ENCODE data around the gene TPD52L1.

TPD52L1 gene

DNA sequence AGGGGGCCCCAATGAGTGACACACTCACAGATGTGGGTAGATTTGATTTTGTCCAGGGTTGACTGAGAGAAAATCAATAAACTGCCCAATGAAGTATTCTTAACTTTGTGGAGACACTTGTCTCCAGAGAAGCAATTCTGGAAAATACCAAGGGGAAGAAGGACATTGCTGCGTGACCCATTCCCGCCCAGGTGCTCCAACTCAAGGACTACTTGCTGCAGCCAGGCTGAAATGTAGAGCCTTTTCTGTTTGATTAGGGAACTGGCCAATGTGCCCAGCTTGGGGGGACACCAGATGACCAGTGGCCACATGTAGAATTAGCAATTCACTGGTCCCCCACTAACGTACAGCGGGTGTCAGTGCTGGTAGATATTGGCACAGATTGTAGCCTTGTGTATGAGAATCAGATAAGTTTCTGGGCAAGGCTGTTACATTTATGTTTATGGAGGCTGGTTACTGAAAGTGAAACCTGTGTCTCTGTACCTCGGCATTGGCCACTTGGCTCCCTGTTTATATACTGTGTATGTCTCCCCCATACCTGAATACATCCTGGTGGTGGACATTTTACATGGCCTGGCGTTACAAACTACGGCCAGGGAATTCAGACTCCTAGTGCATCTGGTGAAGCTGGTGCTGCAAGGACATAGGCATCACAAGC is 115.9 kb downstream of the TPD52L1 start:
- Histone ChIP-seq H3K14ac (ENCODE audit: low read length in 2 of 2) (no peak overlapping the region), H2AFZ (ENCODE audit: low read depth, low read length) (no peak overlapping the region), H2AK5ac (ENCODE audit: low read length, severe bottlenecking) (no peak overlapping the region), H3K9me3 (ENCODE audit: control insufficient read depth, low read length) (no peaks in the 10 kb centered on the region), H2BK5ac (ENCODE audit: low read depth, low read length, poor library complexity, severe bottlenecking) (no peak overlapping the region), H4K91ac (ENCODE audit: low read length) (no peak overlapping the region), H2BK12ac (ENCODE audit: low read length in 2 of 2) (no peak overlapping the region), H3K27me3 (ENCODE audit: control insufficient read depth in 1 of 2, insufficient read depth in 1 of 2, low read length in 2 of 2) (no peaks in the 10 kb centered on the region), H3K4me2 (ENCODE audit: low read length, poor library complexity, severe bottlenecking) (no peak overlapping the region), H3K79me1 (replicated peaks; ENCODE audit: low read length, poor library complexity, severe bottlenecking) (peaks cover 3% of the 10 kb centered on the region), H3K4me3 (ENCODE audit: insufficient read depth in 1 of 2, low read depth in 1 of 2, low read length in 2 of 2) (no peak overlapping the region), H3K23ac (ENCODE audit: low read length in 2 of 2) (no peak overlapping the region), H3K36me3 (ENCODE audit: control insufficient read depth in 1 of 2, insufficient read depth in 2 of 2, low read depth in 1 of 2, low read length in 2 of 2) (peaks cover 32 to 36% of the 10 kb centered on the region in 2 experiments), H2BK120ac (ENCODE audit: low read depth, low read length) (no peak overlapping the region), H3K9ac (ENCODE audit: low read length) (no peak overlapping the region), H3K27ac (ENCODE audit: low read length, poor library complexity, severe bottlenecking) (no peak overlapping the region), H3K18ac (ENCODE audit: low read depth in 1 of 2, low read length in 2 of 2) (no peak overlapping the region), H3K4ac (ENCODE audit: low read depth in 1 of 2, low read length in 2 of 2) (no peak overlapping the region), H3K4me1 (ENCODE audit: control insufficient read depth, insufficient read depth, low read depth, low read length) (peaks cover 9% of the 10 kb centered on the region), H2BK15ac (ENCODE audit: low read depth, poor library complexity, severe bottlenecking) (no peak overlapping the region), H4K8ac (ENCODE audit: low read length) (no peak overlapping the region)
- no peak for DNase-seq
- 98% methylated on average over 7 of the region's 7 CpGs for WGBS

GRCh38 chr6:125270380-125270779 is 116.8 kb downstream of the TPD52L1 start:
- Histone ChIP-seq H2AK5ac (ENCODE audit: low read length, severe bottlenecking) (no peak overlapping the region), H3K27ac (ENCODE audit: low read length, poor library complexity, severe bottlenecking) (no peak overlapping the region), H4K8ac (ENCODE audit: low read length) (no peak overlapping the region), H3K4me2 (ENCODE audit: low read length, poor library complexity, severe bottlenecking) (no peak overlapping the region), H3K79me1 (replicated peaks; ENCODE audit: low read length, poor library complexity, severe bottlenecking) (peaks cover 3% of the 10 kb centered on the region), H3K4me3 (ENCODE audit: insufficient read depth in 1 of 2, low read depth in 1 of 2, low read length in 2 of 2) (no peak overlapping the region), H3K9ac (ENCODE audit: low read length) (no peak overlapping the region), H3K4ac (ENCODE audit: low read depth in 1 of 2, low read length in 2 of 2) (no peak overlapping the region), H3K18ac (ENCODE audit: low read depth in 1 of 2, low read length in 2 of 2) (no peak overlapping the region), H2BK12ac (ENCODE audit: low read length in 2 of 2) (no peak overlapping the region), H4K91ac (ENCODE audit: low read length) (no peak overlapping the region), H2AFZ (ENCODE audit: low read depth, low read length) (no peak overlapping the region), H2BK5ac (ENCODE audit: low read depth, low read length, poor library complexity, severe bottlenecking) (no peak overlapping the region), H2BK15ac (ENCODE audit: low read depth, poor library complexity, severe bottlenecking) (no peak overlapping the region), H3K27me3 (ENCODE audit: control insufficient read depth in 1 of 2, insufficient read depth in 1 of 2, low read length in 2 of 2) (no peaks in the 10 kb centered on the region), H3K36me3 (ENCODE audit: control insufficient read depth in 1 of 2, insufficient read depth in 2 of 2, low read depth in 1 of 2, low read length in 2 of 2) (peaks cover 32 to 44% of the 10 kb centered on the region in 2 experiments), H2BK120ac (ENCODE audit: low read depth, low read length) (no peak overlapping the region), H3K14ac (ENCODE audit: low read length in 2 of 2) (no peak overlapping the region), H3K9me3 (ENCODE audit: control insufficient read depth, low read length) (no peaks in the 10 kb centered on the region), H3K23ac (ENCODE audit: low read length in 2 of 2) (no peak overlapping the region), H3K4me1 (ENCODE audit: control insufficient read depth, insufficient read depth, low read depth, low read length) (peaks cover 9% of the 10 kb centered on the region)
- no peak for DNase-seq
- 97% methylated on average over 4 of the region's 4 CpGs for WGBS

GRCh38 chr6:125271486-125272159 is 118.0 kb downstream of the TPD52L1 start:
- Histone ChIP-seq H3K79me1 (replicated peaks; ENCODE audit: low read length, poor library complexity, severe bottlenecking) (peaks cover 4% of the 10 kb centered on the region), H2BK12ac (ENCODE audit: low read length in 2 of 2) (no peak overlapping the region), H4K91ac (ENCODE audit: low read length) (no peak overlapping the region), H2BK120ac (ENCODE audit: low read depth, low read length) (no peak overlapping the region), H3K4me1 (ENCODE audit: control insufficient read depth, insufficient read depth, low read depth, low read length) (peaks cover 9% of the 10 kb centered on the region), H3K9me3 (ENCODE audit: control insufficient read depth, low read length) (no peaks in the 10 kb centered on the region), H3K4ac (ENCODE audit: low read depth in 1 of 2, low read length in 2 of 2) (no peak overlapping the region), H3K4me3 (ENCODE audit: insufficient read depth in 1 of 2, low read depth in 1 of 2, low read length in 2 of 2) (no peak overlapping the region), H3K23ac (ENCODE audit: low read length in 2 of 2) (no peak overlapping the region), H2BK15ac (ENCODE audit: low read depth, poor library complexity, severe bottlenecking) (no peak overlapping the region), H3K27me3 (ENCODE audit: control insufficient read depth in 1 of 2, insufficient read depth in 1 of 2, low read length in 2 of 2) (no peaks in the 10 kb centered on the region), H3K14ac (ENCODE audit: low read length in 2 of 2) (no peak overlapping the region), H3K4me2 (ENCODE audit: low read length, poor library complexity, severe bottlenecking) (no peak overlapping the region), H3K9ac (ENCODE audit: low read length) (no peak overlapping the region), H2AFZ (ENCODE audit: low read depth, low read length) (no peak overlapping the region), H4K8ac (ENCODE audit: low read length) (no peak overlapping the region), H3K36me3 (ENCODE audit: control insufficient read depth in 1 of 2, insufficient read depth in 2 of 2, low read depth in 1 of 2, low read length in 2 of 2) (peaks cover 32 to 55% of the 10 kb centered on the region in 2 experiments), H3K18ac (ENCODE audit: low read depth in 1 of 2, low read length in 2 of 2) (no peak overlapping the region), H2AK5ac (ENCODE audit: low read length, severe bottlenecking) (no peak overlapping the region), H3K27ac (ENCODE audit: low read length, poor library complexity, severe bottlenecking) (no peak overlapping the region), H2BK5ac (ENCODE audit: low read depth, low read length, poor library complexity, severe bottlenecking) (no peak overlapping the region)
- DNase-seq: no peak
- WGBS: 92% methylated on average over 8 of the region's 8 CpGs

DNA sequence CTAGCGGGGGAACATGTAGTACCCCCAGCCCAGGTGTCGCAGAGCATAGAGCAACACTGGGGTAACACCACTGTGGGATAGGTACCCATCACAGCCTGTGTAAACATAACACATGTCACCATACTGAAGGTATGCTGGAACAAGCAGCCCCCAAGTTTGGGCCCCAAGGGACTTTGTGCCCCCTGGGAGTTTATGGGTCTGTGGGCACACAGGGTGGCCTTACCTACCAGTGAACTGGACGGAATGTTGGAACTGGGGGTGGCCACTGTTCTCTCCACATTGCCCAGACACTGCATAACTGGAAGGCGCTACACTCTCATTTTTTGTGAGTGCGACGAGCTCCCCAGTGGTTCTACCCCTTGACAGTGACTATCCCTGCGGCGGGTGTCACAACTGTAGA is 119.7 kb downstream of the TPD52L1 start:
- Histone ChIP-seq H2AFZ (ENCODE audit: low read depth, low read length) (no peak overlapping the region), H2AK5ac (ENCODE audit: low read length, severe bottlenecking) (peak overlapping the region; percentile 26), H3K23ac (ENCODE audit: low read length in 2 of 2) (no peak overlapping the region), H4K91ac (ENCODE audit: low read length) (no peak overlapping the region), H3K79me1 (replicated peaks; ENCODE audit: low read length, poor library complexity, severe bottlenecking) (peaks cover 8% of the 10 kb centered on the region), H2BK12ac (ENCODE audit: low read length in 2 of 2) (no peak overlapping the region), H3K9me3 (ENCODE audit: control insufficient read depth, low read length) (no peaks in the 10 kb centered on the region), H3K4me2 (ENCODE audit: low read length, poor library complexity, severe bottlenecking) (no peak overlapping the region), H4K8ac (ENCODE audit: low read length) (no peak overlapping the region), H3K14ac (ENCODE audit: low read length in 2 of 2) (no peak overlapping the region), H3K27me3 (ENCODE audit: control insufficient read depth in 1 of 2, insufficient read depth in 1 of 2, low read length in 2 of 2) (no peaks in the 10 kb centered on the region), H3K36me3 (ENCODE audit: control insufficient read depth in 1 of 2, insufficient read depth in 2 of 2, low read depth in 1 of 2, low read length in 2 of 2) (peaks cover 32 to 66% of the 10 kb centered on the region in 2 experiments), H3K18ac (ENCODE audit: low read depth in 1 of 2, low read length in 2 of 2) (no peak overlapping the region), H2BK120ac (ENCODE audit: low read depth, low read length) (no peak overlapping the region), H3K9ac (ENCODE audit: low read length) (no peak overlapping the region), H2BK5ac (ENCODE audit: low read depth, low read length, poor library complexity, severe bottlenecking) (no peak overlapping the region), H3K4me3 (ENCODE audit: insufficient read depth in 1 of 2, low read depth in 1 of 2, low read length in 2 of 2) (no peak overlapping the region), H3K4ac (ENCODE audit: low read depth in 1 of 2, low read length in 2 of 2) (no peak overlapping the region), H2BK15ac (ENCODE audit: low read depth, poor library complexity, severe bottlenecking) (no peak overlapping the region), H3K27ac (ENCODE audit: low read length, poor library complexity, severe bottlenecking) (no peak overlapping the region), H3K4me1 (ENCODE audit: control insufficient read depth, insufficient read depth, low read depth, low read length) (peaks cover 4% of the 10 kb centered on the region)
- WGBS: 98% methylated on average over 8 of the region's 8 CpGs
- no peak for DNase-seq

Measured in mesenchymal stem cell (in vitro differentiated cells and primary cell).